K562 (cell line): Measurements from ENCODE around the gene MOB4. TPM values are rescaled to one million over a fixed set of nuclear protein-coding genes. Genes with fewer than 3 reads are reported as not detected.

ENCODE experiments used
- CC2D1A ChIP-seq: fragments of 450-650 bp; IDR thresholded peaks from 2 replicates; pipeline ENCODE4 v1.6.1; 2017; ENCODE audit warnings: mild to moderate bottlenecking
- ILK ChIP-seq: fragments of 450-650 bp; IDR thresholded peaks from 2 replicates; pipeline ENCODE4 v1.6.1; 2016; ENCODE audit warnings: missing genetic modification characterization, low read depth, mild to moderate bottlenecking, missing compliant biosample characterization, moderate library complexity, borderline replicate concordance
- JUN ChIP-seq, 2 experiments: sonication (generic) in 1 of 2; formaldehyde crosslinking in 1 of 2; IDR thresholded peaks; 2 replicates each; pipeline versions ENCODE4 v1.6.1 to v1.8.0; 2012 to 2022; ENCODE audit warnings: borderline replicate concordance in 2 of 2, mild to moderate bottlenecking in 2 of 2, improper control_type of control experiment in 1 of 2, low read depth in 1 of 2, low read length in 1 of 2, missing genetic modification reagents in 1 of 2
- NFE2 ChIP-seq: IDR thresholded peaks from 2 replicates; pipeline ENCODE4 v1.6.1; 2014; ENCODE audit warnings: antibody characterized with exemption, low read depth
- PML ChIP-seq: IDR thresholded peaks from 2 replicates; pipeline ENCODE4 v1.6.1; 2012; ENCODE audit warnings: low read length, inconsistent platforms
- SNIP1 ChIP-seq: fragments of 450-650 bp; IDR thresholded peaks from 2 replicates; pipeline ENCODE4 v1.7.1; 2017; ENCODE audit warnings: low read depth, mild to moderate bottlenecking
- SOX6 ChIP-seq: fragments of 450-650 bp; IDR thresholded peaks from 2 replicates; pipeline ENCODE4 v1.6.1; 2014; ENCODE audit warnings: mild to moderate bottlenecking
- SPI1 ChIP-seq: IDR thresholded peaks from 2 replicates; pipeline ENCODE4 v1.6.1; 2011; ENCODE audit warnings: low read depth, low read length, control low read depth, borderline replicate concordance
- TFAM ChIP-seq: fragments of 250-450 bp; sonication (Bioruptor Pico); conservative IDR thresholded peaks from 2 replicates; pipeline ENCODE4 v1.5.0; 2021; ENCODE audit warnings: mild to moderate bottlenecking, moderate library complexity
- YBX1 ChIP-seq: fragments of 450-650 bp; IDR thresholded peaks from 2 replicates; pipeline ENCODE4 v1.7.1; 2016; ENCODE audit warnings: mild to moderate bottlenecking
- ZNF140 ChIP-seq: fragments of 250-450 bp; sonication (Bioruptor Pico); IDR thresholded peaks from 2 replicates; pipeline ENCODE4 v1.8.0; 2021; ENCODE audit warnings: moderate library complexity, mild to moderate bottlenecking, inconsistent platforms
- ZNF24 ChIP-seq: fragments of 450-650 bp; IDR thresholded peaks from 2 replicates; pipeline ENCODE4 v1.6.1; 2016
- ZNF253 ChIP-seq: fragments of 250-450 bp; sonication (Bioruptor Pico); conservative IDR thresholded peaks from 2 replicates; pipeline ENCODE4 v1.6.1; 2021; ENCODE audit warnings: mild to moderate bottlenecking
- ZNF76 ChIP-seq: fragments of 250-450 bp; sonication (Bioruptor Pico); IDR thresholded peaks from 2 replicates; pipeline ENCODE4 v1.4.0; 2020; ENCODE audit warnings: mild to moderate bottlenecking, moderate library complexity, borderline replicate concordance
- polyA plus RNA-seq, 8 experiments: library from polyadenylated mRNA; depleted of rRNA in 4 of 8; stranded (reverse) in 5 of 8; unstranded in 3 of 8; fragments of >200 nt; fragmentation: Nextera tagmentation in 2 of 8; fragmentation: Illumina TruSeq in 1 of 8; extraction: Ambion mirVana in 2 of 8; extraction: Trizol in 1 of 8; gene quantifications; 2 replicates each; pipeline versions ENCODE4 v1.2.1 to v1.2.3, GENCODE V29; 2011 to 2014; ENCODE audit warnings: inconsistent platforms in 1 of 8, missing spikeins in 1 of 8
- total RNA-seq, 7 experiments: library from RNA; depleted of rRNA in 6 of 7; stranded (reverse); fragments of >200 nt in 6 of 7; fragmentation: Illumina TruSeq in 2 of 7; extraction: Trizol in 2 of 7; gene quantifications; 2 replicates each; pipeline versions ENCODE4 v1.2.1 to v1.2.3, GENCODE V29; 2011 to 2021; ENCODE audit warnings: low replicate concordance in 1 of 7
- TF ChIP-seq, protein P1 (sequence below), 2 experiments: fragments of 450-650 bp; IDR thresholded peaks; 2 replicates each; pipeline ENCODE4 v1.6.1; 2016; ENCODE audit warnings: mild to moderate bottlenecking in 2 of 2, borderline replicate concordance in 1 of 2, low read depth in 1 of 2, moderate library complexity in 1 of 2
- TF ChIP-seq, protein P2 (sequence below), 2 experiments: fragments of 200-800 bp in 1 of 2; sonication (Bioruptor generic) in 1 of 2; sonication (generic) in 1 of 2; formaldehyde crosslinking in 1 of 2; IDR thresholded peaks in 1 of 2; conservative IDR thresholded peaks in 1 of 2; 2 replicates each; pipeline versions ENCODE4 v1.5.0 to v1.6.1; 2016 to 2020; ENCODE audit warnings: missing compliant biosample characterization in 1 of 2, missing genetic modification characterization in 1 of 2, missing genetic modification reagents in 1 of 2
- TF ChIP-seq, protein P3 (sequence below): conservative IDR thresholded peaks from 2 replicates; pipeline ENCODE4 v1.6.1; 2011; ENCODE audit warnings: low read depth, mild to moderate bottlenecking, low read length; ENCODE audit not compliant: control insufficient read depth

MOB4 gene
- total and polyA plus RNA-seq, 9 of the 15 experiments (the other 6 are each of a cell fraction or from before 2014, with no cell fraction given), result 13.5 to 30.8 (median 22.2) TPM

DNA sequence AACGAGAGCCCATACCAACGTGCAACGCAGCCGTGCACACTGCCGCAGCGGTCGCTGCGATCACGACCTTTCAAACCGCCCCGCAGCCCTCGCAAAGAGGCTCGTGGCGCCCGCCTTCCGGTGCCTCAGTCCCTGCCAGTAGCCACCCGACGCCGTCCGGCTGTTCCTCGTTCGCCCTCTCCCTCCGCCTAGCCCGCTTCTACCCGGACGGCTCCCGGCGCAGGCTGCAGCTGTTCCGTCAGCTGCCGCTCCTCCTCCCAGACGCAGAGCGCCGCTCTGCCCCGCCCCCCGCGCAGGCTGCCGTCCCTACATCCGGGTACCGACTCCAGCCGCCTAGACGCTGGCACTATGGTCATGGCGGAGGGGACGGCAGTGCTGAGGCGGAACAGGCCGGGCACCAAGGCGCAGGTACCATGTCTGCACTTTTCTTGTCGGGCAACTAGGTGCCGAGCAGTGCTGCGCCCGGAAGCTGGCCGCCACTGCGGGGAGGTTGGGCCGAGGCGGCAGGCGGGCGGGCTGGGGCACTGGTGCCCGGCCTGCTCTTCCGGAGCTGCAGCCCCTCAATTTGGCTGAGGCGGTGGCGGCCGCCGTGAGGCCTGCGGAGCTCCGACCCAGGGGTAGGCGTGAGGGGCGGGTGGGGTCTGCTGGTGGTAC lies at the start of gene MOB4 (continued):
- TF ChIP-seq SOX6 (peak; percentile 66), TFAM (CRISPR knock-in tag) (no peak), PML (no peak; the same call in none of the 2 replicates), NFE2 (0 out of 2 replicates have a peak, but pooled peaks have one; percentile 1), JUN (IDR thresholded peaks at IDR 0.05; ENCODE audit: borderline replicate concordance, low read depth, low read length) (0 out of 2 replicates have a peak, but pooled peaks have one; percentile 40), JUN (CRISPR knock-in tag; IDR thresholded peaks at IDR 0.05; ENCODE audit: borderline replicate concordance) (no peak), ZNF140 (CRISPR knock-in tag) (no peak), ZNF76 (no peak), ILK (tag) (no peak), SNIP1 (no peak), ZNF24 (peak; percentile 53), ZNF253 (CRISPR knock-in tag) (no peak), SPI1 (0 out of 2 replicates have a peak, but pooled peaks have one; percentile 3), YBX1 (no peak), CC2D1A (no peak)
- TF ChIP-seq, protein P1, sequence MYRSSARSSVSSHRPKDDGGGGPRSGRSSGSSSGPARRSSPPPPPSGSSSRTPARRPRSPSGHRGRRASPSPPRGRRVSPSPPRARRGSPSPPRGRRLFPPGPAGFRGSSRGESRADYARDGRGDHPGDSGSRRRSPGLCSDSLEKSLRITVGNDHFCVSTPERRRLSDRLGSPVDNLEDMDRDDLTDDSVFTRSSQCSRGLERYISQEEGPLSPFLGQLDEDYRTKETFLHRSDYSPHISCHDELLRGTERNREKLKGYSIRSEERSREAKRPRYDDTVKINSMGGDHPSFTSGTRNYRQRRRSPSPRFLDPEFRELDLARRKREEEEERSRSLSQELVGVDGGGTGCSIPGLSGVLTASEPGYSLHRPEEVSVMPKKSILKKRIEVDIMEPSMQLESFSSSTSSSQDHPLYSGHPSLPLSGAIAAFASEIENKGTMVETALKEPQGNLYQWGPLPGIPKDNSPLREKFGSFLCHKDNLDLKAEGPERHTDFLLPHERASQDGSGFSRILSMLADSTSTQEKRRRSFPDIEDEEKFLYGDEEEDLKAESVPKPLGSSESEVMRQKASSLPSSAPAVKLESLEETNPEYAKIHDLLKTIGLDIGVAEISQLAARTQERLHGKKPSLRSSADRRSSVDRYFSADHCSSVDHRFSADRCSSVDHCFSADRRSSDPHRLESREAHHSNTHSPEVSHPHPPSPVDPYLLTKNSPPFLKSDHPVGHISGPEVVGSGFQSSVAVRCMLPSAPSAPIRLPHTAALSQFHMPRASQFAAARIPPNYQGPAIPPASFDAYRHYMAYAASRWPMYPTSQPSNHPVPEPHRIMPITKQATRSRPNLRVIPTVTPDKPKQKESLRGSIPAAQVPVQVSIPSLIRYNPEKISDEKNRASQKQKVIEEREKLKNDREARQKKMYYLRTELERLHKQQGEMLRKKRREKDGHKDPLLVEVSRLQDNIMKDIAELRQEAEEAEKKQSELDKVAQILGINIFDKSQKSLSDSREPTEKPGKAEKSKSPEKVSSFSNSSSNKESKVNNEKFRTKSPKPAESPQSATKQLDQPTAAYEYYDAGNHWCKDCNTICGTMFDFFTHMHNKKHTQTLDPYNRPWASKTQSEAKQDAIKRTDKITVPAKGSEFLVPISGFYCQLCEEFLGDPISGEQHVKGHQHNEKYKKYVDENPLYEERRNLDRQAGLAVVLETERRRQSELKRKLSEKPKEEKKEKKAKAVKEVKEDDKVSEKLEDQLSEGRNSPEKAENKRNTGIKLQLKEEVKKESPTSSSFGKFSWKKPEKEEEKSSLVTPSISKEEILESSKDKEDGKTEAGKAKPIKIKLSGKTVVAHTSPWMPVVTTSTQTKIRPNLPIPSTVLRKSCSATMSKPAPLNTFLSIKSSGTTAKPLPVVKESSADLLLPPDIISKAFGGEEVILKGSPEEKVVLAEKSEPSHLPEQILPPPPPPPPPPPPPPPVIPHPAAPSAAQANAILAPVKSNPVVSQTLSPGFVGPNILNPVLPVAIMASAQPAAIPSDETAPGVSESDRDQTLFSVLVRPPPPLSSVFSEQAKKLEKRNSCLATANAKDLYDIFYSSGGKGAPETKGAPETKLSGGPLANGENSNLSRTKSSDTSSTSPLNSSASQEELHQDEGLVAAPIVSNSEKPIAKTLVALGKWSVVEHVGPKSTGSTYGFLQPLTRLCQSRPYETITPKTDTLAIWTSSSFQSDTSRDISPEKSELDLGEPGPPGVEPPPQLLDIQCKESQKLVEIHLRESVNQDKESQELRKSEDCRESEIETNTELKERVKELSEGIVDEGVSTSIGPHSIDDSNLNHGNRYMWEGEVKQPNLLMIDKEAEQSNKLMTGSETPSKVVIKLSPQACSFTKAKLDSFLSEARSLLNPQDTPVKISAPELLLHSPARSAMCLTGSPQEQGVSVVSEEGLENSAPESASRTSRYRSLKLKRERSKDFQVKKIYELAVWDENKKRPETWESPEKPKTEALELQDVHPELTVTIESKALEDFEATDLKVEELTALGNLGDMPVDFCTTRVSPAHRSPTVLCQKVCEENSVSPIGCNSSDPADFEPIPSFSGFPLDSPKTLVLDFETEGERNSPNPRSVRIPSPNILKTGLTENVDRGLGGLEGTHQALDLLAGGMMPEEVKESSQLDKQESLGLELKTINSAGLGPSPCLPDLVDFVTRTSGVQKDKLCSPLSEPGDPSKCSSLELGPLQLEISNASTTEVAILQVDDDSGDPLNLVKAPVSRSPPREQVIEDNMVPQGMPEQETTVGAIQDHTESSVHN (IDR thresholded peaks at IDR 0.05; ENCODE audit: borderline replicate concordance in 1 of 2, low read depth in 1 of 2), result no peak
- TF ChIP-seq, protein P2, sequence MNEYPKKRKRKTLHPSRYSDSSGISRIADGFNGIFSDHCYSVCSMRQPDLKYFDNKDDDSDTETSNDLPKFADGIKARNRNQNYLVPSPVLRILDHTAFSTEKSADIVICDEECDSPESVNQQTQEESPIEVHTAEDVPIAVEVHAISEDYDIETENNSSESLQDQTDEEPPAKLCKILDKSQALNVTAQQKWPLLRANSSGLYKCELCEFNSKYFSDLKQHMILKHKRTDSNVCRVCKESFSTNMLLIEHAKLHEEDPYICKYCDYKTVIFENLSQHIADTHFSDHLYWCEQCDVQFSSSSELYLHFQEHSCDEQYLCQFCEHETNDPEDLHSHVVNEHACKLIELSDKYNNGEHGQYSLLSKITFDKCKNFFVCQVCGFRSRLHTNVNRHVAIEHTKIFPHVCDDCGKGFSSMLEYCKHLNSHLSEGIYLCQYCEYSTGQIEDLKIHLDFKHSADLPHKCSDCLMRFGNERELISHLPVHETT (CRISPR knock-in tag; conservative IDR thresholded peaks at IDR 0.05 in 1 of 2, IDR thresholded peaks at IDR 0.05 in 1 of 2), result peak in 1 of 2 experiments; percentile 94; a peak in 2 of 4 replicates
- TF ChIP-seq, protein P3, sequence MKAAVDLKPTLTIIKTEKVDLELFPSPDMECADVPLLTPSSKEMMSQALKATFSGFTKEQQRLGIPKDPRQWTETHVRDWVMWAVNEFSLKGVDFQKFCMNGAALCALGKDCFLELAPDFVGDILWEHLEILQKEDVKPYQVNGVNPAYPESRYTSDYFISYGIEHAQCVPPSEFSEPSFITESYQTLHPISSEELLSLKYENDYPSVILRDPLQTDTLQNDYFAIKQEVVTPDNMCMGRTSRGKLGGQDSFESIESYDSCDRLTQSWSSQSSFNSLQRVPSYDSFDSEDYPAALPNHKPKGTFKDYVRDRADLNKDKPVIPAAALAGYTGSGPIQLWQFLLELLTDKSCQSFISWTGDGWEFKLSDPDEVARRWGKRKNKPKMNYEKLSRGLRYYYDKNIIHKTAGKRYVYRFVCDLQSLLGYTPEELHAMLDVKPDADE, result peak; percentile 33; the same call in 1 of the 2 replicates
